ENCODE measurements around the gene RP9. TPM values are rescaled to one million over a fixed set of nuclear protein-coding genes. Genes with fewer than 3 reads are reported as not detected.
A peak's percentile ranks its signal among the peaks of the same experiment; 100 is the strongest.

The RP9 gene
- total and polyA plus RNA-seq, 7 donors, result 6.6 to 24.6 (median 10.8) TPM

DNA sequence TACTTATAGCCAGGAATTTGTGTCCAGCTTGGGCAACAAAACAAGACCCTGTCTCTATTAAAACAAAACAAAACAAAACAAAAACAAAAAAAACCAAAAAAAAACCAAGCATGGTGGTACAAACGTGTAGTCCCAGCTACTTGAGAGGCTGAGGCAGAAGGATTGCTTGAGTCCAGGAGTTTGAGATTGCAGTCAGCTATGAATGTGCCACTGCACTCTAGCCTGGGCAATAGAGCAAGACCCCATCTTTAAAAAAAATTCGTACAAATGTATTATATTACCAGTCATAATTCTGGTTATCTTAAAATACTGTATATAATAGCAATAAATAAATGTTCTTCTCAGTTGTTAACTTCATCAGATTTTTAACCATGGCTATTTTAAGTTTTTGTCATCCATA is 17.9 kb upstream of the RP9 start:
- H3K4me3 ChIP-seq, result no peak overlapping the region
- DNase-seq, result no peak
- no peaks in the 10 kb centered on the region for H3K36me3 ChIP-seq
- intact Hi-C loops (cut with DNase I), result loop anchor here (5.0 kb wide), 1 partner anchor 630 kb away; the partner anchor contains the start of gene AVL9
- no peak overlapping the region for H3K27ac ChIP-seq
- TF ChIP-seq, protein P1, sequence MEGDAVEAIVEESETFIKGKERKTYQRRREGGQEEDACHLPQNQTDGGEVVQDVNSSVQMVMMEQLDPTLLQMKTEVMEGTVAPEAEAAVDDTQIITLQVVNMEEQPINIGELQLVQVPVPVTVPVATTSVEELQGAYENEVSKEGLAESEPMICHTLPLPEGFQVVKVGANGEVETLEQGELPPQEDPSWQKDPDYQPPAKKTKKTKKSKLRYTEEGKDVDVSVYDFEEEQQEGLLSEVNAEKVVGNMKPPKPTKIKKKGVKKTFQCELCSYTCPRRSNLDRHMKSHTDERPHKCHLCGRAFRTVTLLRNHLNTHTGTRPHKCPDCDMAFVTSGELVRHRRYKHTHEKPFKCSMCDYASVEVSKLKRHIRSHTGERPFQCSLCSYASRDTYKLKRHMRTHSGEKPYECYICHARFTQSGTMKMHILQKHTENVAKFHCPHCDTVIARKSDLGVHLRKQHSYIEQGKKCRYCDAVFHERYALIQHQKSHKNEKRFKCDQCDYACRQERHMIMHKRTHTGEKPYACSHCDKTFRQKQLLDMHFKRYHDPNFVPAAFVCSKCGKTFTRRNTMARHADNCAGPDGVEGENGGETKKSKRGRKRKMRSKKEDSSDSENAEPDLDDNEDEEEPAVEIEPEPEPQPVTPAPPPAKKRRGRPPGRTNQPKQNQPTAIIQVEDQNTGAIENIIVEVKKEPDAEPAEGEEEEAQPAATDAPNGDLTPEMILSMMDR (IDR thresholded peaks at IDR 0.05), result no peak
- no peaks in the 10 kb centered on the region for H3K9me3 ChIP-seq
- H3K27me3 ChIP-seq, result no peaks in the 10 kb centered on the region
- 48 to 79% methylated on average over 2 of the region's 2 CpGs for WGBS, 2 donors
- H3K4me1 ChIP-seq, result peaks cover 0 to 22% (median 16%) of the 10 kb centered on the region in 4 donors

DNA sequence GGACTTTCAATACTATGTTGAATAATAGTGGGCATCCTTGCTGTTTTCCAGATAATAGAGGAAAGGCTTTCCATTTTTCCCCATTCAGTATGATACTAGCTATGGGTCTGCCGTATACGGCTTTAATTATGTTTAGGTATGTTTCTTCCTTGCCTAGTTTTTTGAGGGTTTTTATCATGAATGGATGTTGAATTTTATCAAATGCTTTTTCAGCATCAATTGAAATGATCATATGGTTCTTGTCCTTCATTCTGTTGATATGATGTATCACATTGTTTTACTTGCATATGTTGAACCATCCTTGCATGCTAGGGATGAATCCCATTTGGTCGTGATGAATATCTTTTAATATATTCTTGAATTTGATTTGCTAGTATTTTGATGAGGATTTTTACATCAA is 9.2 kb upstream of the RP9 start:
- DNase-seq, result no peak
- no peaks in the 10 kb centered on the region for H3K36me3 ChIP-seq
- H3K27ac ChIP-seq, result no peak overlapping the region
- 95 to 96% methylated on average over 3 of the region's 3 CpGs for WGBS, 2 donors
- intact Hi-C loops (cut with DNase I), result no loop called here
- H3K27me3 ChIP-seq, result no peaks in the 10 kb centered on the region
- no peak overlapping the region for H3K4me3 ChIP-seq
- no peaks in the 10 kb centered on the region for H3K9me3 ChIP-seq
- H3K4me1 ChIP-seq, result no peaks in the 10 kb centered on the region
- TF ChIP-seq POLR2AphosphoS5 (IDR thresholded peaks at IDR 0.05) (no peak), POLR2A (IDR thresholded peaks at IDR 0.05) (no peak), EP300 (IDR thresholded peaks at IDR 0.05) (no peak)
- TF ChIP-seq, protein P1 (IDR thresholded peaks at IDR 0.05), result no peak

DNA sequence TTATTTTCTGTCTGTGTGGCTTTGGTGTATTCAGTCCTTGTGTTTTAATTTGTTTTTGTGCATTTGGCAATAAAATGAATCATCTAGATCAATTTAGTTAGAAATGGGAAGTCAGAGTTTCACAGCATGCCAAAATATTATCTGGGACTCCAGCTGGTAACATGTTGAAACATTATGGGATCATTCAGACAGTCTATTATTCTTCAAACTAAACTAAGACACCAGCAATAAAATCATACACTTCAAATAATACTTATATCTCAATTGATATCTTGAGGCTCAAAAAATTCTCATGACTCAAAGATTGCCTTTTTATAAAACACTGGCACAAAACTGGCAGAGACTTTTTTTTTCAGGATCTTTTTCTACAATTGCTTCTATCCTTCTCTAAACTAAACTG is 5.8 kb upstream of the RP9 start:
- H3K27ac ChIP-seq, result no peak overlapping the region
- H3K9me3 ChIP-seq, result no peaks in the 10 kb centered on the region
- no peaks in the 10 kb centered on the region for H3K36me3 ChIP-seq
- no peaks in the 10 kb centered on the region for H3K27me3 ChIP-seq
- TF ChIP-seq POLR2AphosphoS5 (IDR thresholded peaks at IDR 0.05), result no peak
- TF ChIP-seq, protein P1 (IDR thresholded peaks at IDR 0.05), result no peak
- no peak for TF ChIP-seq POLR2A (IDR thresholded peaks at IDR 0.05)
- no peak overlapping the region for H3K4me3 ChIP-seq
- H3K4me1 ChIP-seq, result peaks cover 0 to under 1% (median 0%) of the 10 kb centered on the region in 4 donors
- intact Hi-C loops (cut with DNase I), result no loop called here
- no peak for DNase-seq

DNA sequence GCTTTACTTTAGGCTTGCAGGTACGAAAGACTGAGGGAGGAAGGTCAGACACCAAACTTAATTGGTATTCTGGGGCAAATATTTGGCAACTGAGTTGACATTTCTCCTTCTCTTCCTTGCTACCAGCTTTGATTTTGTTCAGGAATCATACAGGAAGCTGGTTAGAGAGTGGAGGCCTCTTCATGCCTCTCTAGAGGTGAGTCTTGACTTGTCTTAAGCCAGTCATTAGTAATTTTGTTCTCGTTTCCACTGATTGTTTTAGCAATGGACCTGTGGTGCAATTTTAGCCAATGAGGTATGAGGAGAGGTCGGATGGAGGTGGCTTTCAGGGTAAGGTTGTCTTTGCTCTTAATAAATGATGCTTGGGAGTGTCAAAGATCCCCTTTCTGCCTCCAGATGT is 2.4 kb upstream of the RP9 start:
- Histone ChIP-seq H3K4me1 (peaks cover 0 to 27% (median 23%) of the 10 kb centered on the region in 4 donors), H3K27me3 (no peaks in the 10 kb centered on the region), H3K9me3 (no peaks in the 10 kb centered on the region), H3K4me3 (no peak overlapping the region), H3K27ac (no peak overlapping the region), H3K36me3 (no peaks in the 10 kb centered on the region)
- WGBS, 2 donors, result 80 to 82% methylated on average over 3 of the region's 3 CpGs
- DNase-seq, result no peak
- intact Hi-C loops (cut with DNase I), result no loop called here
- TF ChIP-seq, protein P1 (IDR thresholded peaks at IDR 0.05), result no peak
- TF ChIP-seq POLR2AphosphoS5 (IDR thresholded peaks at IDR 0.05), result no peak
- no peak for TF ChIP-seq EP300 (IDR thresholded peaks at IDR 0.05)
- TF ChIP-seq POLR2A (IDR thresholded peaks at IDR 0.05), result no peak

DNA sequence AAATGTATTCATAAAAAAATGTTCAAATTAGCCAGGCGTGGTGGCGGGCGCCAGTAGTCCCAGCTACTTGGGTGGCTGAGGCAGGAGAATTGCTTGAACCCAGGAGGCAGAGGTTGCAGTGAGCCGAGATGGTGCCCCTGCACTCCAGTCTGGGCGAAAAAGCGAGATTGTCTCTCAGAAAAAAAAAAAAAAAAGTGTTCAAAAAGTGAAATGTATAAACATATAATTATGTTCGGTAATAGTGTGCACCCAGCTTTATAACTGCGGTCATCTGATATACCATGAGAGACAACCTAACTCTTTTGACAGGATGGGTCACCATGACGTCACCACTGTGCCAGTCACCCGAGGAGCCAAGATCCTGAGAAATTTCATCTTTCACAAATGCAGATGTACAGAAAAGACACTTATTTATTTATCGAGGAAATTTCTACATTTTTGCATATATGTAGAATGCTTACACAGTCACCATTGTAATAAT is 594 bp upstream of the RP9 start:
- no peaks in the 10 kb centered on the region for H3K9me3 ChIP-seq
- WGBS, 2 donors, result 6 to 22% methylated on average over 11 of the region's 11 CpGs
- TF ChIP-seq, protein P1 (IDR thresholded peaks at IDR 0.05), result no peak
- no peak for TF ChIP-seq POLR2A (IDR thresholded peaks at IDR 0.05)
- no peak for TF ChIP-seq POLR2AphosphoS5 (IDR thresholded peaks at IDR 0.05)
- H3K27ac ChIP-seq, result peak overlapping the region; percentile 82 to 89 (median 88)
- no peak for DNase-seq
- H3K27me3 ChIP-seq, result no peaks in the 10 kb centered on the region
- peaks cover 0 to 39% (median 30%) of the 10 kb centered on the region in 4 donors for H3K4me1 ChIP-seq
- H3K4me3 ChIP-seq, result peak overlapping the region; percentile 40 to 99 (median 97)
- H3K36me3 ChIP-seq, result no peaks in the 10 kb centered on the region
- intact Hi-C loops (cut with DNase I), result loop anchor here (1.0 to 5.0 kb wide), 5 partner anchors 47 to 309 kb away; partner anchors contain the start of genes KBTBD2 and NT5C3A
